Fibroblast of upper back skin (primary cell): Measurements from ENCODE around the gene SYT5.
"Not testable (repeated sequence)": the region's sequence is repeated elsewhere in the genome, so short reads cannot be mapped to it uniquely, and the experiment has no call there.

Source experiments
- DNase-seq: peaks from one replicate; pipeline ENCODE4 v3.0.0-alpha.2; 2013

The SYT5 gene

GRCh38 chr19:55206664-55207500 lies 26.8 kb upstream of the SYT5 start:
- peak; percentile 83 for DNase-seq

- not testable (repeated sequence) for DNase-seq
Measured at GRCh38 chr19:55202199-55202598, 22.1 kb upstream of the SYT5 start.

GRCh38 chr19:55199620-55200204 lies 19.6 kb upstream of the SYT5 start:
- DNase-seq, result no peak

- DNase-seq, result no peak
Measured at GRCh38 chr19:55198651-55199050, 18.6 kb upstream of the SYT5 start.

GRCh38 chr19:55197528-55197927 lies 17.4 kb upstream of the SYT5 start:
- DNase-seq, result no peak

- no peak for DNase-seq
Measured at GRCh38 chr19:55196803-55197202, 16.7 kb upstream of the SYT5 start.

- DNase-seq, result no peak
Measured at GRCh38 chr19:55193481-55193880, 13.4 kb upstream of the SYT5 start.

GRCh38 chr19:55189403-55189835 lies 9.3 kb upstream of the SYT5 start:
- peak; percentile 79 for DNase-seq

- no peak for DNase-seq
Measured at GRCh38 chr19:55188625-55189024, 8.5 kb upstream of the SYT5 start.

GRCh38 chr19:55186080-55186479 lies 6.0 kb upstream of the SYT5 start:
- DNase-seq, result no peak

GRCh38 chr19:55181740-55182139 lies 1.7 kb upstream of the SYT5 start:
- DNase-seq, result no peak

- peak; percentile 71 for DNase-seq
Measured at GRCh38 chr19:55178781-55179599, 1.1 kb downstream of the SYT5 start.

GRCh38 chr19:55176076-55176475 lies 4.0 kb downstream of the SYT5 start:
- DNase-seq, result no peak

- no peak for DNase-seq
Measured at GRCh38 chr19:55175117-55175867, 4.8 kb downstream of the SYT5 start.

GRCh38 chr19:55174425-55175116 lies 5.5 kb downstream of the SYT5 start:
- DNase-seq, result no peak

GRCh38 chr19:55173714-55174409 lies 6.2 kb downstream of the SYT5 start:
- DNase-seq, result peak; percentile 68

GRCh38 chr19:55173186-55173713 lies 6.8 kb downstream of the SYT5 start:
- no peak for DNase-seq

- peak; percentile 71 for DNase-seq
Measured at GRCh38 chr19:55172741-55173140, 7.3 kb downstream of the SYT5 start.

GRCh38 chr19:55172318-55172717 lies 7.8 kb downstream of the SYT5 start:
- DNase-seq, result not testable (repeated sequence)

GRCh38 chr19:55171440-55171839 lies 8.6 kb downstream of the SYT5 start:
- DNase-seq, result no peak

GRCh38 chr19:55169136-55169535 lies 11.0 kb downstream of the SYT5 start:
- DNase-seq, result no peak
